Measurements from ENCODE around the gene TMEM179.

TMEM179 gene

GRCh38 chr14:104634886-104635570 is 30.5 kb upstream of the TMEM179 start:
- Histone ChIP-seq H3K4me1 (ENCODE audit: control insufficient read depth, insufficient read depth, low read length) (peaks cover 12% of the 10 kb centered on the region), H3K36me3 (ENCODE audit: control insufficient read depth, insufficient read depth, low read length) (no peaks in the 10 kb centered on the region), H3K9me3 (ENCODE audit: control insufficient read depth, low read length) (no peaks in the 10 kb centered on the region), H3K4me3 (ENCODE audit: low read length) (no peak overlapping the region), H3K9ac (ENCODE audit: low read length) (no peak overlapping the region), H3K27me3 (ENCODE audit: control insufficient read depth, insufficient read depth, low read length) (peaks cover 28% of the 10 kb centered on the region)

- H3K9me3 ChIP-seq (ENCODE audit: control insufficient read depth, low read length), result no peaks in the 10 kb centered on the region
- H3K9ac ChIP-seq (ENCODE audit: low read length), result no peak overlapping the region
- peaks cover 7% of the 10 kb centered on the region for H3K4me1 ChIP-seq (ENCODE audit: control insufficient read depth, insufficient read depth, low read length)
- no peaks in the 10 kb centered on the region for H3K36me3 ChIP-seq (ENCODE audit: control insufficient read depth, insufficient read depth, low read length)
- H3K27me3 ChIP-seq (ENCODE audit: control insufficient read depth, insufficient read depth, low read length), result peaks cover 20% of the 10 kb centered on the region
- no peak overlapping the region for H3K4me3 ChIP-seq (ENCODE audit: low read length)
Observed at GRCh38 chr14:104634138-104634760, 29.7 kb upstream of the TMEM179 start.

- Histone ChIP-seq H3K4me3 (ENCODE audit: low read length) (no peak overlapping the region), H3K9me3 (ENCODE audit: control insufficient read depth, low read length) (no peaks in the 10 kb centered on the region), H3K27me3 (ENCODE audit: control insufficient read depth, insufficient read depth, low read length) (peaks cover 13% of the 10 kb centered on the region), H3K4me1 (ENCODE audit: control insufficient read depth, insufficient read depth, low read length) (peaks cover 6% of the 10 kb centered on the region), H3K36me3 (ENCODE audit: control insufficient read depth, insufficient read depth, low read length) (no peaks in the 10 kb centered on the region), H3K9ac (ENCODE audit: low read length) (no peak overlapping the region)
Observed at GRCh38 chr14:104633276-104634137, 28.9 kb upstream of the TMEM179 start.

- Histone ChIP-seq H3K27me3 (ENCODE audit: control insufficient read depth, insufficient read depth, low read length) (peaks cover 9% of the 10 kb centered on the region), H3K4me1 (ENCODE audit: control insufficient read depth, insufficient read depth, low read length) (no peaks in the 10 kb centered on the region), H3K9ac (ENCODE audit: low read length) (no peak overlapping the region), H3K36me3 (ENCODE audit: control insufficient read depth, insufficient read depth, low read length) (no peaks in the 10 kb centered on the region), H3K9me3 (ENCODE audit: control insufficient read depth, low read length) (no peaks in the 10 kb centered on the region), H3K4me3 (ENCODE audit: low read length) (no peak overlapping the region)
Observed at GRCh38 chr14:104632781-104633180, 28.2 kb upstream of the TMEM179 start.

- H3K27me3 ChIP-seq (ENCODE audit: control insufficient read depth, insufficient read depth, low read length), result no peaks in the 10 kb centered on the region
- no peaks in the 10 kb centered on the region for H3K9me3 ChIP-seq (ENCODE audit: control insufficient read depth, low read length)
- no peak overlapping the region for H3K4me3 ChIP-seq (ENCODE audit: low read length)
Observed at GRCh38 chr14:104624939-104625338, 20.4 kb upstream of the TMEM179 start.

GRCh38 chr14:104614126-104614812 is 9.7 kb upstream of the TMEM179 start:
- Histone ChIP-seq H3K4me3 (ENCODE audit: low read length) (no peak overlapping the region), H3K9me3 (ENCODE audit: control insufficient read depth, low read length) (no peaks in the 10 kb centered on the region), H3K4me1 (ENCODE audit: control insufficient read depth, insufficient read depth, low read length) (no peaks in the 10 kb centered on the region), H3K9ac (ENCODE audit: low read length) (no peak overlapping the region), H3K36me3 (ENCODE audit: control insufficient read depth, insufficient read depth, low read length) (no peaks in the 10 kb centered on the region), H3K27me3 (ENCODE audit: control insufficient read depth, insufficient read depth, low read length) (peaks cover 4% of the 10 kb centered on the region)

More at GRCh38 chr14:104624939-104625338, 20.4 kb upstream of the TMEM179 start:
- H3K9ac ChIP-seq (ENCODE audit: low read length), result no peak overlapping the region
- no peaks in the 10 kb centered on the region for H3K36me3 ChIP-seq (ENCODE audit: control insufficient read depth, insufficient read depth, low read length)
- H3K4me1 ChIP-seq (ENCODE audit: control insufficient read depth, insufficient read depth, low read length), result no peaks in the 10 kb centered on the region

- Histone ChIP-seq H3K27me3 (ENCODE audit: control insufficient read depth, insufficient read depth, low read length) (peaks cover 4% of the 10 kb centered on the region), H3K4me3 (ENCODE audit: low read length) (no peak overlapping the region), H3K9me3 (ENCODE audit: control insufficient read depth, low read length) (no peaks in the 10 kb centered on the region), H3K36me3 (ENCODE audit: control insufficient read depth, insufficient read depth, low read length) (no peaks in the 10 kb centered on the region), H3K4me1 (ENCODE audit: control insufficient read depth, insufficient read depth, low read length) (no peaks in the 10 kb centered on the region), H3K9ac (ENCODE audit: low read length) (no peak overlapping the region)
Observed at GRCh38 chr14:104611881-104612280, 7.3 kb upstream of the TMEM179 start.

GRCh38 chr14:104610749-104611310 is 6.3 kb upstream of the TMEM179 start:
- Histone ChIP-seq H3K36me3 (ENCODE audit: control insufficient read depth, insufficient read depth, low read length) (no peaks in the 10 kb centered on the region), H3K9me3 (ENCODE audit: control insufficient read depth, low read length) (no peaks in the 10 kb centered on the region), H3K4me1 (ENCODE audit: control insufficient read depth, insufficient read depth, low read length) (no peaks in the 10 kb centered on the region), H3K4me3 (ENCODE audit: low read length) (no peak overlapping the region), H3K27me3 (ENCODE audit: control insufficient read depth, insufficient read depth, low read length) (peaks cover 7% of the 10 kb centered on the region), H3K9ac (ENCODE audit: low read length) (no peak overlapping the region)

- H3K27me3 ChIP-seq (ENCODE audit: control insufficient read depth, insufficient read depth, low read length), result peaks cover 14% of the 10 kb centered on the region
- no peaks in the 10 kb centered on the region for H3K4me1 ChIP-seq (ENCODE audit: control insufficient read depth, insufficient read depth, low read length)
- H3K36me3 ChIP-seq (ENCODE audit: control insufficient read depth, insufficient read depth, low read length), result no peaks in the 10 kb centered on the region
- H3K9me3 ChIP-seq (ENCODE audit: control insufficient read depth, low read length), result no peaks in the 10 kb centered on the region
- H3K4me3 ChIP-seq (ENCODE audit: low read length), result no peak overlapping the region
- no peak overlapping the region for H3K9ac ChIP-seq (ENCODE audit: low read length)
Observed at GRCh38 chr14:104609666-104610065, 5.1 kb upstream of the TMEM179 start.

GRCh38 chr14:104603711-104604401 is 716 bp downstream of the TMEM179 start:
- H3K36me3 ChIP-seq (ENCODE audit: control insufficient read depth, insufficient read depth, low read length), result no peaks in the 10 kb centered on the region
- H3K9ac ChIP-seq (ENCODE audit: low read length), result no peak overlapping the region
- no peaks in the 10 kb centered on the region for H3K4me1 ChIP-seq (ENCODE audit: control insufficient read depth, insufficient read depth, low read length)
- H3K27me3 ChIP-seq (ENCODE audit: control insufficient read depth, insufficient read depth, low read length), result peaks cover 24% of the 10 kb centered on the region
- no peak overlapping the region for H3K4me3 ChIP-seq (ENCODE audit: low read length)
- H3K9me3 ChIP-seq (ENCODE audit: control insufficient read depth, low read length), result no peaks in the 10 kb centered on the region

GRCh38 chr14:104602933-104603325 is 1.6 kb downstream of the TMEM179 start:
- Histone ChIP-seq H3K4me1 (ENCODE audit: control insufficient read depth, insufficient read depth, low read length) (no peaks in the 10 kb centered on the region), H3K36me3 (ENCODE audit: control insufficient read depth, insufficient read depth, low read length) (no peaks in the 10 kb centered on the region), H3K9me3 (ENCODE audit: control insufficient read depth, low read length) (no peaks in the 10 kb centered on the region), H3K4me3 (ENCODE audit: low read length) (no peak overlapping the region), H3K9ac (ENCODE audit: low read length) (no peak overlapping the region), H3K27me3 (ENCODE audit: control insufficient read depth, insufficient read depth, low read length) (peaks cover 24% of the 10 kb centered on the region)

All from mucosa of stomach (tissue), 1 donor.